ENCODE results near the gene CCDC71.

CCDC71 gene

DNA sequence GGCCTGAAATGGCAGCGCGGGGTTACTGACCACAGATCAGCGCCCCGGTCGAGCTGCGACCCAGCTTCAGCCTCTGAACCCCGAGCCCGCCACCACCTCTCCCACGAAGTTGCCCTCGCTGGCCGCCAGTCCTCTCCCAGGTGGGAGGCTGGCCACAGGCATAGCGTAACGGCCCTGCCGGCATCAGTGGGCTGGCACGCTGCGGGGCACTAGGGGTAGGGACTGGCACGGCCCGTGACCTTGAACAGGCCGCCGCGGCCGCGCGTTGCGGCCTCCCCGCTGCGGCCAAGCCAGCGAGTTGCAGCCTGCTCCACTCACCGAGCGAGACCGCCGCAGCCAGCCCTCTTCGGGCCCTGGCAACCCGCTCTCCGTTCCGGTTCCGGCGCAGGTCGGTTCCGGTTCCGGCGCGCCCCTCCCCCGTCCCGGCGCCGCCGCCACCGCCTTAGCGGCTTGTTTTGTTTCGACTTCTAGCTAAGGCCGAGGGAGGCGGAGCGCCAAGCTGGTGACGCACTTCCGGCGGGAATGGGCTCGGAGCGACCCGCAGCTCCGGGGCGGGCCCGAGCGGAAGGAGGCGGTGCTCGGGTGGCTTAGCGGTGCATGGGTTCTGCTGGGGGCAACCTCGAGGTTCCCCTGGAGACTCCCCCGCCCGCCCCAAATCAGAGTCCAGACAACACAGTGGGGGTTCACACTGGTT, 45.5 kb downstream of the CCDC71 start, which contains the start of gene USP19:
Gene USP19 (minus strand): TSS at position 386 of the 694 bp plus-strand sequence. CDS start 1,678 bp downstream, outside the sequence.
- peak; percentile 99 for DNase-seq (ENCODE audit: low spot score)
- TF ChIP-seq CTCF (IDR thresholded peaks at IDR 0.05; ENCODE audit: borderline replicate concordance, control extremely low read depth, extremely low read depth, insufficient read depth, missing control alignments): no peak
- in situ Hi-C loops (cut with MboI; ENCODE audit: low sequenced_read_pairs, unreplicated experiment): no loop called here

GRCh38 chr3:49120096-49120437, 46.1 kb downstream of the CCDC71 start:
- DNase-seq (ENCODE audit: low spot score): no peak
- in situ Hi-C loops (cut with MboI; ENCODE audit: low sequenced_read_pairs, unreplicated experiment): no loop called here
- no peak for TF ChIP-seq CTCF (IDR thresholded peaks at IDR 0.05; ENCODE audit: borderline replicate concordance, control extremely low read depth, extremely low read depth, insufficient read depth, missing control alignments)

GRCh38 chr3:49119439-49119838, 46.7 kb downstream of the CCDC71 start:
- no peak for DNase-seq (ENCODE audit: low spot score)
- no peak for TF ChIP-seq CTCF (IDR thresholded peaks at IDR 0.05; ENCODE audit: borderline replicate concordance, control extremely low read depth, extremely low read depth, insufficient read depth, missing control alignments)
- in situ Hi-C loops (cut with MboI; ENCODE audit: low sequenced_read_pairs, unreplicated experiment): no loop called here

DNA sequence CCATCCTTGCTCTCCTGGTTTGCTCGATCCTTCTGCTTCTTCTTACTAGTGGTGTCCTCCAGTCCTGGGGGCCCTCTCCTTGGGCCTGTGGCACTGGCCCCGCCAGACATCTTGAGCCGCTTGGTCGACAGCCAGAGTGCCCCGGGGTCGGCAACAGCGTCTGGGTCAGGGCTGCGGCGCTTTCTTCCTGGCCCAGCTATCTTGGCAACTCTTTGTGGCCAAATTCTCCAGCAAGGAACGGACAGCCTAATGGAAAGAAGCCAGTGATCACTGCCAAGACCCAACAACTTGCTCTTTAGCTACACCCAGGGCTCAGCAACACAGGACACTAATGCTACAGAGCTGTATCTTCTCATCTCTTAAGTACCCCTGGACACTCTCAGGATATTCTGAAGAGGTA, 47.1 kb downstream of the CCDC71 start:
- in situ Hi-C loops (cut with MboI; ENCODE audit: low sequenced_read_pairs, unreplicated experiment): no loop called here
- no peak for TF ChIP-seq CTCF (IDR thresholded peaks at IDR 0.05; ENCODE audit: borderline replicate concordance, control extremely low read depth, extremely low read depth, insufficient read depth, missing control alignments)
- DNase-seq (ENCODE audit: low spot score): no peak
